K562 (cell line): ENCODE measurements around the gene PAIP1. TPM values are rescaled to one million over a fixed set of nuclear protein-coding genes. Genes with fewer than 3 reads are reported as not detected.

ENCODE experiments used
- CXXC5 ChIP-seq: fragments of 250-450 bp; sonication (Bioruptor Pico); IDR thresholded peaks from 2 replicates; pipeline ENCODE4 v1.8.0; 2022; ENCODE audit warnings: inconsistent platforms, mild to moderate bottlenecking, moderate library complexity
- EP300 ChIP-seq: IDR thresholded peaks from 2 replicates; pipeline ENCODE4 v1.6.1; 2012; ENCODE audit warnings: low read length, improper control_type of control experiment
- FOXK1 ChIP-seq: sonication (generic); formaldehyde crosslinking; IDR thresholded peaks from 2 replicates; pipeline ENCODE4 v1.8.0; 2022; ENCODE audit warnings: missing genetic modification reagents, mild to moderate bottlenecking, borderline replicate concordance
- HDAC8 ChIP-seq: fragments of 450-650 bp; IDR thresholded peaks from 2 replicates; pipeline ENCODE4 v1.6.1; 2016; ENCODE audit warnings: mild to moderate bottlenecking, missing genetic modification characterization, moderate library complexity, missing compliant biosample characterization
- HNRNPLL ChIP-seq: fragments of 200-400 bp; formaldehyde crosslinking; IDR thresholded peaks from 2 replicates; pipeline ENCODE4 v1.6.1; 2017; ENCODE audit warnings: low read length, low read depth, mild to moderate bottlenecking; ENCODE audit not compliant: poor library complexity, severe bottlenecking
- MTF1 ChIP-seq: fragments of 250-450 bp; sonication (Bioruptor Pico); IDR thresholded peaks from 2 replicates; pipeline ENCODE4 v1.9.0; 2021; ENCODE audit warnings: moderate library complexity, mild to moderate bottlenecking, inconsistent platforms, borderline replicate concordance
- MYBL2 ChIP-seq, 2 experiments: fragments of 450-650 bp in 1 of 2; sonication (generic) in 1 of 2; formaldehyde crosslinking in 1 of 2; IDR thresholded peaks; 2 replicates each; pipeline versions ENCODE4 v1.6.1 to v1.8.1; 2017 to 2022; ENCODE audit warnings: borderline replicate concordance in 1 of 2, inconsistent platforms in 1 of 2, low read depth in 1 of 2, mild to moderate bottlenecking in 1 of 2, missing genetic modification reagents in 1 of 2, moderate library complexity in 1 of 2
- NCOA4 ChIP-seq: fragments of 450-650 bp; IDR thresholded peaks from 2 replicates; pipeline ENCODE4 v1.6.1; 2018; ENCODE audit warnings: mild to moderate bottlenecking; ENCODE audit not compliant: partially characterized antibody
- NFIX ChIP-seq: fragments of 250-450 bp; sonication (Bioruptor Pico); IDR thresholded peaks from 2 replicates; pipeline ENCODE4 v1.4.0; 2020; ENCODE audit warnings: low read depth, mild to moderate bottlenecking, moderate library complexity
- PHB2 ChIP-seq: fragments of 450-650 bp; IDR thresholded peaks from 2 replicates; pipeline ENCODE4 v1.6.1; 2017; ENCODE audit warnings: low read depth
- POU5F1 ChIP-seq: fragments of 150-350 bp; IDR thresholded peaks from 2 replicates; pipeline ENCODE4 v1.6.1; 2014; ENCODE audit warnings: borderline replicate concordance, low read length, low read depth, mild to moderate bottlenecking; ENCODE audit not compliant: partially characterized antibody
- RAD51 ChIP-seq: fragments of 450-650 bp; IDR thresholded peaks from 2 replicates; pipeline ENCODE4 v1.7.1; 2016; ENCODE audit warnings: low read depth, mild to moderate bottlenecking, borderline replicate concordance
- RBBP5 ChIP-seq: fragments of 200-600 bp; sonication (generic); IDR thresholded peaks from 2 replicates; pipeline ENCODE4 v1.6.1; 2012; ENCODE audit warnings: borderline replicate concordance, mild to moderate bottlenecking, low read length, control low read depth, inconsistent platforms; ENCODE audit not compliant: insufficient read depth, poor library complexity, severe bottlenecking
- SMAD2 ChIP-seq: fragments of 150-350 bp; IDR thresholded peaks from 2 replicates; pipeline ENCODE4 v1.6.1; 2014; ENCODE audit warnings: low read depth, mild to moderate bottlenecking, low read length
- SMARCE1 ChIP-seq: fragments of 450-650 bp; IDR thresholded peaks from 2 replicates; pipeline ENCODE4 v1.7.1; 2016; ENCODE audit warnings: mild to moderate bottlenecking
- TAF9B ChIP-seq: fragments of 450-650 bp; IDR thresholded peaks from 2 replicates; pipeline ENCODE4 v1.6.1; 2018; ENCODE audit warnings: mild to moderate bottlenecking; ENCODE audit not compliant: partially characterized antibody
- XRCC5 ChIP-seq: fragments of 200-400 bp; formaldehyde crosslinking; IDR thresholded peaks from 2 replicates; pipeline ENCODE4 v1.6.1; 2017; ENCODE audit warnings: low read depth, mild to moderate bottlenecking, low read length
- ZNF311 ChIP-seq: fragments of 250-450 bp; sonication (Bioruptor Pico); IDR thresholded peaks from 2 replicates; pipeline ENCODE4 v1.4.0; 2020; ENCODE audit warnings: mild to moderate bottlenecking, moderate library complexity
- ZNF561 ChIP-seq: fragments of 450-650 bp; formaldehyde crosslinking; conservative IDR thresholded peaks from 2 replicates; pipeline ENCODE4 v1.4.0; 2020; ENCODE audit warnings: mild to moderate bottlenecking, moderate library complexity
- polyA plus RNA-seq, 8 experiments: library from polyadenylated mRNA; depleted of rRNA in 4 of 8; stranded (reverse) in 5 of 8; unstranded in 3 of 8; fragments of >200 nt; fragmentation: Nextera tagmentation in 2 of 8; fragmentation: Illumina TruSeq in 1 of 8; extraction: Ambion mirVana in 2 of 8; extraction: Trizol in 1 of 8; gene quantifications; 2 replicates each; pipeline versions ENCODE4 v1.2.1 to v1.2.3, GENCODE V29; 2011 to 2014; ENCODE audit warnings: inconsistent platforms in 1 of 8, missing spikeins in 1 of 8
- total RNA-seq, 7 experiments: library from RNA; depleted of rRNA in 6 of 7; stranded (reverse); fragments of >200 nt in 6 of 7; fragmentation: Illumina TruSeq in 2 of 7; extraction: Trizol in 2 of 7; gene quantifications; 2 replicates each; pipeline versions ENCODE4 v1.2.1 to v1.2.3, GENCODE V29; 2011 to 2021; ENCODE audit warnings: low replicate concordance in 1 of 7
- TF ChIP-seq, protein P1 (sequence below): fragments of 250-450 bp; sonication (Bioruptor Pico); IDR thresholded peaks from 2 replicates; pipeline ENCODE4 v1.5.0; 2021
- TF ChIP-seq, protein P2 (sequence below): fragments of 250-450 bp; sonication (Bioruptor Pico); IDR thresholded peaks from 2 replicates; pipeline ENCODE4 v1.4.0; 2020; ENCODE audit warnings: borderline replicate concordance
- TF ChIP-seq, protein P3 (sequence below): sonication (generic); formaldehyde crosslinking; IDR thresholded peaks from 2 replicates; pipeline ENCODE4 v1.4.0; 2020; ENCODE audit warnings: mild to moderate bottlenecking, missing genetic modification reagents

PAIP1 gene
- total and polyA plus RNA-seq, 9 of the 15 experiments (the other 6 are each of a cell fraction or from before 2014, with no cell fraction given): 51.7 to 181 (median 102) TPM

DNA sequence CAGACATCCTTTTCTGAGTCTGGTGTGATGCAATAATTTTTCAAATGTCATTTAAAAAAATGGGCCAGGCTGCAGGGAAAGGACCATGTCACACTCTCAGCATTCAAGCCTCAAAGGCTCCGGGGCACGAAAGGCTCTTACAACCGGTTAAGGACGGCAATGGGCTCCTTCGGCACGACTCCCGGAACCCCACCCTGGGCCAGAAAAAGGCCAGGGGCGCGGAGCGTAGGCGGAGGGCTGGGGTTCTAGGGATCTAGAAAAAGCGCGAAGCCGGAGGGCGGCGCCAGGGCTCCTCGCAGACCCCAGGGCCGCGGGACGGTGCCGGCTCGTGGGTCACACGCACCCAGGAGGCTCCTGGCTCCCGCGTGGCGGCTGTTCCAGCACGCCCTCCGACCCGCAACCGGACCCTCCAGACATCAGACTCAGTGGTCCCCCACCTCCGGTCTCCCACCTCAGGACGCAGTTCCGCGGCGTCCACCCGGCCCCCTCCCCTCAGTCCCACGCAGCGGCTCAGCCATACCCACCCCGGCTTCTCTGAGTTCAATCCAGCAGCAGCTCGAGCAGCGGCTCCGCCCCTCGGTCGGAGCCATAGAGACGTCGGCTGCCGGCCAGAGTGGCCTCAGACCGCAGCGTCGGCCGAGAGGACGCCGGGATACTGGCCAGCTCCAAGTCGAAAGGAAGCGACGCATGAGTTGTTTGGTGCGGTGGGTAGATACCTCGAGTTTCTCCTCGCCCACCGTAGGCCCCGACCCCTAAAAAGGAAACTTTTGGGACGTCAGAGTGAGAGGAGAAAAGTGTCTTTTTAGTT lies 73.4 kb downstream of the PAIP1 start, which contains the start of gene TMEM267 (continued):
- TF ChIP-seq POU5F1 (no peak), CXXC5 (peak; percentile 93), SMARCE1 (no peak; the same call in 1 of the 2 replicates), EP300 (peak; percentile 49), HNRNPLL (no peak), HDAC8 (tag) (0 out of 2 replicates have a peak, but pooled peaks have one; percentile 32), TAF9B (peak; percentile 93), NCOA4 (no peak), XRCC5 (no peak), ZNF561 (CRISPR knock-in tag) (no peak), ZNF311 (no peak), NFIX (CRISPR knock-in tag) (no peak), PHB2 (no peak), FOXK1 (CRISPR knock-in tag) (peak; percentile 14; the same call in 1 of the 2 replicates), SMAD2 (no peak), RAD51 (no peak), MYBL2 (IDR thresholded peaks at IDR 0.05; ENCODE audit: low read depth) (peak; percentile 59), MYBL2 (CRISPR knock-in tag; IDR thresholded peaks at IDR 0.05; ENCODE audit: borderline replicate concordance) (no peak), RBBP5 (peak; percentile 90), MTF1 (no peak)
- TF ChIP-seq, protein P1, sequence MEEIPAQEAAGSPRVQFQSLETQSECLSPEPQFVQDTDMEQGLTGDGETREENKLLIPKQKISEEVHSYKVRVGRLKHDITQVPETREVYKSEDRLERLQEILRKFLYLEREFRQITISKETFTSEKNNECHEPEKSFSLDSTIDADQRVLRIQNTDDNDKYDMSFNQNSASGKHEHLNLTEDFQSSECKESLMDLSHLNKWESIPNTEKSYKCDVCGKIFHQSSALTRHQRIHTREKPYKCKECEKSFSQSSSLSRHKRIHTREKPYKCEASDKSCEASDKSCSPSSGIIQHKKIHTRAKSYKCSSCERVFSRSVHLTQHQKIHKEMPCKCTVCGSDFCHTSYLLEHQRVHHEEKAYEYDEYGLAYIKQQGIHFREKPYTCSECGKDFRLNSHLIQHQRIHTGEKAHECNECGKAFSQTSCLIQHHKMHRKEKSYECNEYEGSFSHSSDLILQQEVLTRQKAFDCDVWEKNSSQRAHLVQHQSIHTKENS: no peak
- TF ChIP-seq, protein P2, sequence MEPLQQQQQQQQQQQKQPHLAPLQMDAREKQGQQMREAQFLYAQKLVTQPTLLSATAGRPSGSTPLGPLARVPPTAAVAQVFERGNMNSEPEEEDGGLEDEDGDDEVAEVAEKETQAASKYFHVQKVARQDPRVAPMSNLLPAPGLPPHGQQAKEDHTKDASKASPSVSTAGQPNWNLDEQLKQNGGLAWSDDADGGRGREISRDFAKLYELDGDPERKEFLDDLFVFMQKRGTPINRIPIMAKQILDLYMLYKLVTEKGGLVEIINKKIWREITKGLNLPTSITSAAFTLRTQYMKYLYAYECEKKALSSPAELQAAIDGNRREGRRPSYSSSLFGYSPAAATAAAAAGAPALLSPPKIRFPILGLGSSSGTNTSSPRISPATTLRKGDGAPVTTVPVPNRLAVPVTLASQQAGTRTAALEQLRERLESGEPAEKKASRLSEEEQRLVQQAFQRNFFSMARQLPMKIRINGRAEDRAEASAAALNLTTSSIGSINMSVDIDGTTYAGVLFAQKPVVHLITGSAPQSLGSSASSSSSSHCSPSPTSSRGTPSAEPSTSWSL: no peak
- TF ChIP-seq, protein P3, sequence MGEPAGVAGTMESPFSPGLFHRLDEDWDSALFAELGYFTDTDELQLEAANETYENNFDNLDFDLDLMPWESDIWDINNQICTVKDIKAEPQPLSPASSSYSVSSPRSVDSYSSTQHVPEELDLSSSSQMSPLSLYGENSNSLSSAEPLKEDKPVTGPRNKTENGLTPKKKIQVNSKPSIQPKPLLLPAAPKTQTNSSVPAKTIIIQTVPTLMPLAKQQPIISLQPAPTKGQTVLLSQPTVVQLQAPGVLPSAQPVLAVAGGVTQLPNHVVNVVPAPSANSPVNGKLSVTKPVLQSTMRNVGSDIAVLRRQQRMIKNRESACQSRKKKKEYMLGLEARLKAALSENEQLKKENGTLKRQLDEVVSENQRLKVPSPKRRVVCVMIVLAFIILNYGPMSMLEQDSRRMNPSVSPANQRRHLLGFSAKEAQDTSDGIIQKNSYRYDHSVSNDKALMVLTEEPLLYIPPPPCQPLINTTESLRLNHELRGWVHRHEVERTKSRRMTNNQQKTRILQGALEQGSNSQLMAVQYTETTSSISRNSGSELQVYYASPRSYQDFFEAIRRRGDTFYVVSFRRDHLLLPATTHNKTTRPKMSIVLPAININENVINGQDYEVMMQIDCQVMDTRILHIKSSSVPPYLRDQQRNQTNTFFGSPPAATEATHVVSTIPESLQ (CRISPR knock-in tag): no peak; the same call in 1 of the 2 replicates
